NK-92 (cell line): ENCODE measurements around the gene PCDHGB7.
"Not testable (repeated sequence)": the region's sequence is repeated elsewhere in the genome, so short reads cannot be mapped to it uniquely, and the experiment has no call there.

ENCODE experiments used
- DNase-seq: peaks from one replicate; lab custom pipeline; 2025; ENCODE audit not compliant: unreplicated experiment; lab: John Stamatoyannopoulos, UW

Gene PCDHGB7

DNA sequence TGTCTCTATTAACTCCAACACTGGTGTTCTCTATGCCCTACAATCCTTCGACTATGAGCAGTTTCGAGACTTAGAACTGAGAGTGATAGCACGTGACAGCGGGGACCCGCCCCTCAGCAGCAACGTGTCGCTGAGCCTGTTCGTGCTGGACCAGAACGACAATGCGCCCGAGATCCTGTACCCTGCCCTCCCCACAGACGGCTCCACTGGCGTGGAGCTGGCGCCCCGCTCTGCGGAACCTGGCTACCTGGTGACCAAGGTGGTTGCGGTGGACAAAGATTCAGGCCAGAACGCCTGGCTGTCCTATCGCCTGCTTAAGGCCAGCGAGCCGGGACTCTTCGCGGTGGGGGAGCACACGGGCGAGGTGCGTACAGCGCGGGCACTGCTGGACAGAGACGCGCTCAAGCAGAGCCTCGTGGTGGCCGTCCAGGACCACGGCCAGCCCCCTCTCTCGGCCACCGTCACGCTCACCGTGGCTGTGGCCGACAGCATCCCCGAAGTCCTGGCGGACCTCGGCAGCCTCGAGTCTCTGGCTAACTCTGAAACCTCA, 5.3 kb downstream of the PCDHGB7 start:
- DNase-seq = no peak

DNA sequence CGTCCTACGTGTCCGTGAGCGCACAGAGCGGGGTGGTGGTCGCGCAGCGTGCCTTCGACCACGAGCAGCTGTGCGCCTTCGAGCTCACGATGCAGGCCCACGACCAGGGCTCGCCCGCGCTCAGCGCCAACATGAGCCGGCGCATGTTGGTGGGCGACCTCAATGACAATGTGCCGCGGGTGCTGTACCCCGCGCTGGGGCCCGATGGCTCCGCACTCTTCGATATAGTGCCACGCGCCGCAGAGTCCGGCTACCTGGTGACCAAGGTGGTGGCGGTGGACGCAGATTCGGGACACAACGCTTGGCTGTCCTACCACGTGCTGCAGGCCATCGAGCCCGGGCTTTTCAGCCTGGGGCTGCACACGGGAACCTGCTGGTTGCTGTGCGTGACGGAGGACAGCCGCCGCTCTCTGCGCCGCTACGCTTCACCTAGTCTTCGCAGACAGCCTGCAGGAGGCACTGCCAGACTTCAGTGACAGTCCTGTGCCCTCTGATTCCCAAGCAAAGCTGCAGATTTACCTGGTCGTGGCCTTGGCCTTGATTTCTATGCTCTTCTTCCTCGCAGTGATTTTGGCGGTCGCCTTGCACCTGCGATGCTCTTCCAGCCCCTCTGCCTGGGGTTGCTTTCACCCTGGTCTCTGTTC, 10.4 kb downstream of the PCDHGB7 start:
- DNase-seq = no peak

DNA sequence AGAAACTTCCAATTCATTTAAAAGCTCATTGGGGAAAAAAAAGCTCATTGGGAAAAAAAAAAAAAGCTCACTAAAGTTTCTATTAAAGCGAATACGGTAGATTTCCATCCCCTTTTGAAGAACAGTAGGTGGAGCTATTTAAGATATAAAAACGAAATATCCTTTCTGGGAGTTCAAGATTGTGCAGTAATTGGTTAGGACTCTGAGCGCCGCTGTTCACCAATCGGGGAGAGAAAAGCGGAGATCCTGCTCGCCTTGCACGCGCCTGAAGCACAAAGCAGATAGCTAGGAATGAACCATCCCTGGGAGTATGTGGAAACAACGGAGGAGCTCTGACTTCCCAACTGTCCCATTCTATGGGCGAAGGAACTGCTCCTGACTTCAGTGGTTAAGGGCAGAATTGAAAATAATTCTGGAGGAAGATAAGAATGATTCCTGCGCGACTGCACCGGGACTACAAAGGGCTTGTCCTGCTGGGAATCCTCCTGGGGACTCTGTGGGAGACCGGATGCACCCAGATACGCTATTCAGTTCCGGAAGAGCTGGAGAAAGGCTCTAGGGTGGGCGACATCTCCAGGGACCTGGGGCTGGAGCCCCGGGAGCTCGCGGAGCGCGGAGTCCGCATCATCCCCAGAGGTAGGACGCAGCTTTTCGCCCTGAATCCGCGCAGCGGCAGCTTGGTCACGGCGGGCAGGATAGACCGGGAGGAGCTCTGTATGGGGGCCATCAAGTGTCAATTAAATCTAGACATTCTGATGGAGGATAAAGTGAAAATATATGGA, 13.0 kb downstream of the PCDHGB7 start, which contains the start of gene PCDHGA12:
TSS of gene PCDHGA12 (plus strand) at position 176 of the 782 bp plus-strand sequence. CDS start at position 429, 253 bp downstream.
- DNase-seq = no peak

DNA sequence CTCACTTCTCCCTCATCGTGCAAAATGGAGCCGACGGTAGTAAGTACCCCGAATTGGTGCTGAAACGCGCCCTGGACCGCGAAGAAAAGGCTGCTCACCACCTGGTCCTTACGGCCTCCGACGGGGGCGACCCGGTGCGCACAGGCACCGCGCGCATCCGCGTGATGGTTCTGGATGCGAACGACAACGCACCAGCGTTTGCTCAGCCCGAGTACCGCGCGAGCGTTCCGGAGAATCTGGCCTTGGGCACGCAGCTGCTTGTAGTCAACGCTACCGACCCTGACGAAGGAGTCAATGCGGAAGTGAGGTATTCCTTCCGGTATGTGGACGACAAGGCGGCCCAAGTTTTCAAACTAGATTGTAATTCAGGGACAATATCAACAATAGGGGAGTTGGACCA, 13.8 kb downstream of the PCDHGB7 start:
- no peak for DNase-seq

DNA sequence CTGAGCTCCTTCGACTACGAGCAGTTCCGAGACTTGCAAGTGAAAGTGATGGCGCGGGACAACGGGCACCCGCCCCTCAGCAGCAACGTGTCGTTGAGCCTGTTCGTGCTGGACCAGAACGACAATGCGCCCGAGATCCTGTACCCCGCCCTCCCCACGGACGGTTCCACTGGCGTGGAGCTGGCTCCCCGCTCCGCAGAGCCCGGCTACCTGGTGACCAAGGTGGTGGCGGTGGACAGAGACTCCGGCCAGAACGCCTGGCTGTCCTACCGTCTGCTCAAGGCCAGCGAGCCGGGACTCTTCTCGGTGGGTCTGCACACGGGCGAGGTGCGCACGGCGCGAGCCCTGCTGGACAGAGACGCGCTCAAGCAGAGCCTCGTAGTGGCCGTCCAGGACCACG, 14.8 kb downstream of the PCDHGB7 start:
- not testable (repeated sequence) for DNase-seq

DNA sequence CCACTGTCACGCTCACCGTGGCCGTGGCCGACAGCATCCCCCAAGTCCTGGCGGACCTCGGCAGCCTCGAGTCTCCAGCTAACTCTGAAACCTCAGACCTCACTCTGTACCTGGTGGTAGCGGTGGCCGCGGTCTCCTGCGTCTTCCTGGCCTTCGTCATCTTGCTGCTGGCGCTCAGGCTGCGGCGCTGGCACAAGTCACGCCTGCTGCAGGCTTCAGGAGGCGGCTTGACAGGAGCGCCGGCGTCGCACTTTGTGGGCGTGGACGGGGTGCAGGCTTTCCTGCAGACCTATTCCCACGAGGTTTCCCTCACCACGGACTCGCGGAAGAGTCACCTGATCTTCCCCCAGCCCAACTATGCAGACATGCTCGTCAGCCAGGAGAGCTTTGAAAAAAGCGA, 15.2 kb downstream of the PCDHGB7 start:
- not testable (repeated sequence) for DNase-seq

DNA sequence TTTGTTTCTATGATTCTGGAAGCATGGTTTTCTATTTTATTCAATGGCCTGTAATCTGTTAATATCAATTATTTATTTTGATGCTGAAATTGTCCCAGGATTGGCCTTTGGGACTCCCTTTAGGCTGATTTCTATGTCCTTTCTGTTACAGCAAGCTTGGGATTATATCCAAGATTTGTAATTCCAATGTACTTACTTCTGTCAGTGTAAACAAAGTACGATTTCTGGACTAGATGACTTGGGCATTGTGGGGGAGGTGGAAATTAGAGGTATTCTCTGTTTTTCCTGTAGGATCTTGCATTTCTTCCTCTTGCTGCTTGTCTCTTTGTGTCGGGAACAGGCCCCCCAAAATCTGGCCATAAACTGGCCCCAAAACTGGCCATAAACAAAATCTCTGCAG, 16.5 kb downstream of the PCDHGB7 start:
- no peak for DNase-seq

DNA sequence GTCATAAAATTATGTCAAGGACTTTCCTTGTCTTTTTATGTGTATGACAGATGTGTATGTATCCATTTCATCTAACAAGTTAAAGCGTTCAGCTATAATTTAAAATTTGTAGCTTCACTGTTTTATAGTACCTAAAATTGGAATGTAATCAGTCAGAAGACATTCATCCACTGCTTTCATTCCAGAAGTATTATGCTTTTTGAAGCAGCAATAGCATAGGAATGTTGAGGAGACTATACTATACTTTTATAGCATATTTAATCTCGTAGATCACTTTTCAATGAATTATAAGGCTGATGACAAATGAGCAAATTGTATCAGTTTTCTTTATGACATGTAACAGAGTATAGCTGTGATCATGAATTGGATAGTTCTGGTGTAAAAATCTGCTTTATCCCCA, 19.7 kb downstream of the PCDHGB7 start:
- no peak for DNase-seq

DNA sequence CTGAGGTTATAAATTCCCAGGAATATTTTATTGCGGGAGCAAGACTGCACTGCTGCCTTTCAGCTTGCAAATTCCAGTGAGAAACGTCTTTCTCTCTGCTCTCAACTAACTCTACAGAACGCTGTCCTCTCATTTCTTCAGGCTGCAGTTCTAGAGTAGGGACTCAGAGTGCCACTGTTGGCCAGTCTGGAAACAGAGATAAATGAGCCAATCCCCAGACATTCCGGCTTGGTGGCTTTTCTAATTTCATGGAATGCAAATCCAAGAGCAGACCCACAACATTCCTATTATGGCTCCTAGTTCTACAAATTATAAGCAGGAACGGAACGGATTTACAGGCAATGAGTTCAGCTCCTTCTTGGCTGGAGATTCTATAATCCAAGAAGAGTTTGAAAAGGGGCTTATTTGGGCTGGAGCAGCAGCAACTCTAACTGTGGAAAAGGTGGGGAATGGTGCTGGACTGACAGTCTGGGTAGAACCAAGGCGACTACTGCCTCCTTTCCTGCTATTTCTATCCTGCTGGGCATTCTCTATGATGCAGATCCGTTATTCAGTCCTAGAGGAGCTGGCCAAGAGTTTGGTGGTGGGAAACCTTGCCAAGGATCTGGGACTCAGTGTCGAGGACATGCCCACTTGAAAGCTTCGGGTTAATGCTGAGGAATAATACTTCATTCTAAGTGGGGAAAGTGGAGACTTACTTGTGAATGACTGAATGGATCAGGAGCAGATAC, 22.1 kb downstream of the PCDHGB7 start:
- DNase-seq = no peak

DNA sequence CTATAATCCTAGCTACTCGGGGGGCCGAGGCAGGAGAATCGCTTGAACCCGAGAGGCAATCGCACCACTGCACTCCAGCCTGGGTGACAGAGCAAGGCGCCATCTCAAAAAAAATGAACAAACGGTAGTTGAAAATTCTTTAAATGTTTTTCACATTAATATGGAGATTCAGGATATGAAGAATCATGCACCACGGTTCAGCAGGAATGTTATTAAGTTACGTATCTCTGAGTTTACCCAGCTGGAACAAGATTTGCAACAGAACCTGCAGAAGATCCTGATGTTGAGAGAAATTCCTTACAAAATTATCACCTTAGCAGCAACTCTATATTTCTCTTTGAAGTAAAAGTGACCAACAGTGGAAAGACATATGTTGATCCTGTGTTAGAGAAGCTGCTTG, 22.9 kb downstream of the PCDHGB7 start:
- no peak for DNase-seq

DNA sequence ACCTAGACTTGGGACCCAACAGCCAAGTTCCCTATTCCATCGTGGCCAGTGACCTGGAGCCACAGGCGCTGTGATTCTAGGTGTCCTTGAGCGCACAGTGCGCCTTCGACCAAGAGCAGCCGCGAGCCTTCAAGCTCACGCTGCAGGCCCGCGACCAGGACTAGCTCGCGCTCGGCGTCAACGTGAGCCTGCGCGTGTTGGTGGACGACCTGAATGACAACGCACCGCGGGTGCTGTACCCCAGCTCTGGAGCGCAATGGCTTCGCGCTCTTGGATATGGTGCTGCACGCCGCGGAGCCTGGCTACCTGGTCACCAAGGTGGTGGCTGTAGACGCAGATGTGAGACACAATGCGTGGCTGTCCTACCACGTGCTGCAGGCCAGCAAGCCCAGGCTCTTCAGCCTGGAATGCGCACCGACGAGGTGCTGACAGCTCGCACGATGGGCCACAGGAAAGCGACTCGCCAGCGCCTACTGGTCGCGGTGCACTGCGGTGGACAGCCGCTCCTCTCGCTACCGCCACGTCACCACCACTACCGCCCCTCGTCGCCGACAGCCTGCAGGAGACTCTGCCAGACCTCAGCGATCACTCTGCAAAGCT, 24.2 kb downstream of the PCDHGB7 start:
- DNase-seq = no peak

DNA sequence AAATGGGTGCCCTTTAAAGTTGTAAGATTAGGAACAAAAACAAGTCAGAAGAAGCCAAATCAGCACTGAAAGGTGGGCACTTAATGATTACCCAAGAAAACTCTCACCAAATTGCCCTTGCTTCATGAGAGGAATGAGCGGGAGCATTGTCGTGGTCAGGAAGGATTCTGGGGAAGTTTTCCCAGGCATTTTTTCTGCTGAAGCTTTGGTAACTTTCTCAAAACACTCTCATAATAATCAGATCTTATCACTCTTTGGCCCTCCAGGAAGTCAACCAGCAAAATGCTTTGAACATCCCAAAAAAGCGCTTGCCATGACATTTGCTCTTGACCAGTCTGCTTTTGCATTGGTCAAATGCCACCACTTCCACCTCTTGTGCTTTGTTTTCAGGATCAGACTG, 47.9 kb downstream of the PCDHGB7 start:
- no peak for DNase-seq
